Fibroblast of skin of scalp (primary cell): Measurements from ENCODE around the gene INPP5F.
"Not testable (repeated sequence)": the region's sequence is repeated elsewhere in the genome, so short reads cannot be mapped to it uniquely, and the experiment has no call there.

Experiments used
- DNase-seq: peaks from one replicate; pipeline ENCODE4 v3.0.0-alpha.2; 2013

Gene INPP5F

DNA sequence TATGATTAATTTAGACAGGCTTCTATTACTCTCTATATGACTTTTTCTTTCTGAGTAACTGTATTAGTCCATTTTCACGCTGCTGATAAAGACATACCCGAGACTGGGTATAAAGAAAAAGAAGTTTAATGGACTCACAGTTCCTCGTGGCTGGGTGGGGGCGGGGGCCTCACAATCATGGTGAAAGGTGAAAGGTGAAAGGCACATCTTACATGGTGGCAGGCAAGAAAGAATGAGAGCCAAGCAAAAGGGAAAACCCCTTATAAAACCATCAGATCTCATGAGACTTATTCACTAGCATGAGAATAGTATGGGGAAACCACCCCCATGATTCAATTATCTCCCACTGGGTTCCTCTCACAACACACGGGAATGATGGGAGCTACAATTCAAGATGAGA, 18.5 kb upstream of the INPP5F start:
- DNase-seq, result not testable (repeated sequence)

DNA sequence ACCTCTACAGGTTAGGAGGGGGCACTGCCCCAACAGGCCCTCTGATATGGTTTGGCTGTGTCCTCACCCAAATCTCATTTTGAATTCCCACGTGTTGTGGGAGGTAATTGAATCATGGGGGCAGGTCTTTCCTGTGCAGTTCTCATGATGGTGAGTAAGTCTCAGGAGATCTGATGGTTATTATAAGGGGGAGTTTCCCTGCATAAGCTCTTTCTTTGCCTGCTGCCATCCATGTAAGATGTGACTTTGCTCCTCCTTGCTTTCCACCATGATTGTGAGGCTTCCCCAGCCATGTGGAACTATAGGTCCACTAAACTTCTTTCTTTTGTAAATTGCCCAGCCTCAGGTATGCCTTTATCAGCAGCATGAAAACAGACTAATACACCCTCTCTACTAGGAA, 14.9 kb upstream of the INPP5F start:
- DNase-seq, result not testable (repeated sequence)

DNA sequence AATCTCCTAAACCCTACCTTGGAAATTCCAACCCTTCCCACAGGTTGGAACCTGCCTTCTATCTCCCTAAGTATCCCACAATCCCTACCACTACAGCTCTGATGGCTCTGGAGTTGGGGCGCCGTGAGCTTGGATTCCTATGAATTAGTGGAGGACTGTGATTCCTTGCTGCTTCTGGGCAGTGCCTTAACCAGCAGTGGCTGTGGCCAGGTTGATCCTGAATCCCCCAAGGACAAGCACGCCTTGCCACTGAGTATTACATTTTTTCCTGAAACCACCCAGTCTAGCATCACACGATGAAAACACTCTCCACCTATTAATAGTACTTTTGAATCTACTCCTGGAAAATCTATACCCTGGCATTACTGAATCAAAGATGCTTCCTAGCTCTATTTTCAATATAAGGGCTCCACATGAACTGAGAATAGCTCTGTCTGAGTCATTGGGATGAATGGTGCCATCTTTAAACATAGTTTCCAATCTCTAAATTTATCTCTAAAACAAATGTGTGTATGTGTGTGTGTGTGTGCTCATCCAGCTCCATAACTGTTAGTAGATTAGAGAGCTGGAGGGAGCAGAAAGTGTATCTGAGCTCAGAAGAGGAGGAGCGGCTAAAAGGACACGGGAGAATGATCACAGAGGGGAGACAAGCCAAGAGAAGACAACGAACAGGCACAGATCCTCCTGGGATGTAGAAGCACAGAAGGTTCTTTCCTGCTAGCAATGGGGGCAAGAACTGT, 11.9 kb upstream of the INPP5F start:
- DNase-seq, result no peak

DNA sequence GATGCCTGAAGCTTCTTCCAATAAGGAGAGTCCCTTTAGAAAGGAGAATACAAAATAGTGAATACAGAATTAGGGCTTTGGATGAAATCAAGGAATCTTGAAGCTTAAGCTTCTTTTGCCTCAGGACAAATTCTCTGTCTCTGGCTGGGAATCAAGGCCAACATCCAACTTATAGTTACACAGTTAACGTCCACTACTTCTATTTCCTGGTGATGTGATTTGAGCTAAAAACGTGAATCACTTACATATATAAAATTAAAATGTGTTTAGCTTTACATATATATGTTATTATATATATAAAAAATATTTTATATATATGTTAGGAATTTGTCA, 11.4 kb upstream of the INPP5F start:
- no peak for DNase-seq

DNA sequence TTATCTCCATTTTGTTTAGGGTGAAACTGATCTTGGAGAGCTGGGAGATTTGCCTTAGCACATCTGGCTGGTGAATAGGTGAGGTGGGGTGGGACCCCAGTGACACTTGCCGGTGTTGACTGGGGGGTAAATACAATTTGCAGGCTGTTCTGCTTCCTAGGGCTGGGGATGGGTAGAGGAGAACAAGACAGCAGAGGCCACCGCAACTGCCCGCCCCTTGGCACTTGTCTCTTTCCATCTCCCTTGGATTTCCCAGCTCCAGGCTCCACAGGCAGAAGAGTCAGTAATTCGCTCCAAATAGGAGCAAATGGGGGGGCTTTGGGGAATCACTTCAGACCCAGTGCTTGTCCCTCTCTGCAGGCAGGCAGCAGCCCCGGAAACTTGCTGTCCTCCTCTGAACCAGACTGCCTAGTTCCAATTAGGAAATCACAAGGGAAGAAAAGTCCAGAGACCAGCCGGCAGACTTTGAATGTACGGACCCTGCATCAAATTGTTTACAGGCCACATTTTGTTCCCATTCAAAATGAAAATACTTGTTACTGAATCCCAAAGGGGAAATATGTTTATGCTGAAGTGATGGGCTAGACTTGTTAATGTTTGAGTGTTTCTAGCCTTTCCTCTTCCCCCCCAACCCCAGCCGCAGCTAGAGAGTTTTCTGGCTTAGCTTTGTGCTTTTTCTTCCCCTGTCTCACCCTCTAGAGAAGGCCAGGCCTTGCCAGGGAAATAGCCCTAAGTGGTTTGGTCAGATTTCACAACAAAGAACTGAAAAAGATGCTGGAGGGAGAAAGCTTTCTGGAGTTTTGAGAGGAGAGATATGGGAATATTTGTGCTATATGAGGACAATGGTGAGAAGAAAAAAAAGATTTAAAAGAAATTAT, 10.0 kb upstream of the INPP5F start:
- DNase-seq, result no peak

DNA sequence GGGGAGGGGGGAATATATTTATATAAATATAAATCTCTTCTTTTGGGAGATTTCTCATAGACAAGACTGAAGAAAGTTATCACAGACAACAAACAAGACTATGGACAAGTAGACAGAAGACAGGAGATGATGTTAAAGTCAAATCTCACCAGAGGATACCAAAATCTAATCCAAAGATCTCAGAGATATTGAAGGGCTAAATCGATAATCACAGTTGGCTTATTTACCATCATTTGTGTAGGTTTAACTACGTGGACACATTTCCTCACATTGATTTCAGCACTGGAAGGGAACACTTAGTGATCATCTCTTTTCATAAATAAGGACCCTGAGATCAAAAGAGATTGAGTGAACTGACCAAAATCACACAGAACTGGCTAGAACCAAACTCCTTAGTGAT, 2.7 kb upstream of the INPP5F start:
- DNase-seq, result no peak

DNA sequence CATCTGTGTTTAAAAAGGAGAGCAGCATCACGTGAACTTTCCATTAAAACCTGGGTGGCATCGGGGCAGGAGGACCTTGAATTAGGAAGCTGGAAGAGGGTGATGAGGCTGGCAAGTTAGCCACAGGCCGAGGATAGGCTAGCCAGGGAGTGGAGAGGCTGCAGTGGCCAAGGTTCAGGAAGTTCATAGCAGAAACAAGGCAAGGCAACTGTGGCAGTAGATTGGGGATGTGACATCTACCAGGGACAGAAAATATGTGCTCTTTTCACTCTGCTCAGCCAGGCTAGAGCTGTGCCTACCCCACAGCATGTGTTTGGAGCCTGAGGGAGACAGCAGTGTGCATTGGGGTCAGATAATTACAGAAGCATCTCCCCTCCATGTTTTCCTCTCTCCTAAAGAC, 2.2 kb upstream of the INPP5F start:
- DNase-seq, result no peak

DNA sequence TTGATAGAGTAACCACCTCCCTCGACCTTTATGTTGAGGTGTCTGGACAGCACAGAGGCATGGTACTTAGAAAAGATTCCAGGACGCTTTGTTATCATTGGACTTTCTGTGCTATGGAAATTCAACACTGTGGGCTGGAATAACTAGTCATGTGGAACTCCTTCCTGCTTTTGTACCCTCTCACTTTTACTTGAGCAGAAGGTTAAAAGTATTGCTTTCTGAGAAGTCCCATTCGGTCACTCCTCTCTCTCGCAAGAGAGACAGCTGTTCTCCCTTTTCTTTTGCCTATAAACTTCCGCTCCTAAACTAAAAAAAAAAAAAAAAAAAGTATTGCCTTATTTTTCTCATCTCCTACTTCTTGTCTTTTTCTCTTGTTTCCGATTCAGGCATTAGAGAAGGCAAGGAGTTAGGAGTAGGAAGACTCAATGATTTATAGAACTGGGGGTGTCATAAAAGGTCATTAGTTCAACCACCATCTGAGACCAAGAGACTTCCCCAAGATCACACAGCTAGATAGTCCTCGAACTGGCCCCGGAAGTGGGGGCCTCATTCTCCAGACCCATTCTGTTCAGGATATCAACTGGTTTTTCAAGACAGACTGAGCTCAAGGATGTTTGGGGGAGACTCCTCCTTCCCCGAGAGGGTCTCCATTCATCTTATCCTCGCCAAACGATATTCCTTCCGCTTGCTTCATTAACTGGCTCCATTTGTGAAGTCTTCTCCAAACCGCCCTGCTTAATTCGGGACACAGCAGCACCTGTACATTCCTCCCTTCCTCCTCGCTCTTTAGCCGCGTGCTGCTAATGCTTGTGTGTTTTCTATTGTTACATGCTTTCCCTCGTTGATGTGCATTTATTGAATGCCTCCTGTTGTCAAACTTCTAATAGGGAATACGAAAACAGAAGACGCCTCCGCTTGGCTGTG, 995 bp upstream of the INPP5F start:
- DNase-seq, result no peak

DNA sequence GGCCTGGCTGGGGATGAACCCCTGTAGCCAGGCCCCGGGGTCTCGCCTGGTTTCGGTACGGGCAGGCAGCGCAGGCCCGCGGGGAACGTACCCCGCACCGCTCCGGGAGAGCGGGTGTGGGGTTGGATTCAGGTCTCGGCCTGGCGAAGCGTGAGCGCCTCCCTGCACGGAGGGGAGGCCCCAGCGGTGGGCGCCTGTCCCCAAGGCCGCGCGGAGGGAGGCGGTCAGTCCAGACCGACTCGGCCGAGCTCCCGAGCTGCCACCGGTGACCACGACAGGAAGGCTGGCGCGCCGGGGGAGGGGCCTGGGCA, 378 bp upstream of the INPP5F start:
- DNase-seq, result no peak

DNA sequence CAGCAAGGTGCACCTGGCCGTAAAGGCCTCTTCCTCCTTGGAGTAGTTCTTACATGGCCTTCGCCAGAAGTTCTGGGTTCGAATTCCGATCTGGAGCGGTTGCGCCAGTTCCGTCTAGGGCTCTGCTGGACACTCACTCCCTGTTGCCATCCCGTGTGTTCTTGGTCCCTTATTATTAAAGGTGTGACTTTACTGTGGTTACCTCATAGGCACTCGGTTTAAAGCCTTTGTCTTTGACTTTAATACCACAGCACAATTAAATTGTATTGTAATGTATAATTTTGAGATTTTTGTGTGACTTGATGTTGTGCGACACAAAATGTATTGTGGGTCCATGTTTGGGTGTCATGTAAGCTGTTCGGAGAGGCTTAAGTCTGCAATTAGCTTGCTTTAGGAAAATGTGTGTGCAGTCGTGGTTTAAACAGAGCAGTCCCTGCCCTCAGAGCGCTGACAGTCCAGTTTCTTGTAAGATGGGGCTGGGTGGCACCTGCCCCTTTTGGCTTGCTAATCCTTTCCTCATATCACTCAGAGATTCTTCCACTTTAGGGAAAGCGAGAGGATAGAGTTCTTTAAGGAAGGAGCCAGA, 919 bp downstream of the INPP5F start:
- DNase-seq, result no peak

DNA sequence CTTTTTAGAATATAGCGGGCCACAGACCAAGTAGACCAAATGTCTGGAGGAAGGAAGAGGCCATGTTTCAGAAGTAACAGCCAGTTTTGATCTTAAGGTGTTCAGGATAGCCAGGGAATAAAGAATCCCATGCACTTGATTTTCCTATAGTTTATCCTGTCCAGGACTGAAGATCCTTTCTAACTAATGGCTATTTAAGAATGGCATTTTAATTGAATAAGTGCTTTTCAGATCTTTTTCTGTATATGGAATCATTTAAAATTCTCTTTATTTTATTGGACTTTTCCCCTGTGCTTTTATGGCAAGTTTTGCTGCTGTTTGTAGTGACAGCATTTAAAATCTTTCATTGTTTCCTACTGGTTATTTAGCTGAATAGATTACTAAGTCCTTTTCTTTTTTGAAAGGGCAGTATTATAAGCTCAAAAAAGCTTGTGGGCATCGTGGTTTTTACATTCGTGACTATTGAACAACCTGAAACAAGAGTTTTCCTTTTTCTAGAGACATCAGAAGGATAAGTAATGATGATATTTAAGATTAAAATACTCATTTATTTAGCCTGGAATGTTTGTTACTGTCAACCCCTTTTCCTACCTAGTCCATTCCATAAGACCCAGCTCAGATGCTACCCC, 2.4 kb downstream of the INPP5F start:
- no peak for DNase-seq

DNA sequence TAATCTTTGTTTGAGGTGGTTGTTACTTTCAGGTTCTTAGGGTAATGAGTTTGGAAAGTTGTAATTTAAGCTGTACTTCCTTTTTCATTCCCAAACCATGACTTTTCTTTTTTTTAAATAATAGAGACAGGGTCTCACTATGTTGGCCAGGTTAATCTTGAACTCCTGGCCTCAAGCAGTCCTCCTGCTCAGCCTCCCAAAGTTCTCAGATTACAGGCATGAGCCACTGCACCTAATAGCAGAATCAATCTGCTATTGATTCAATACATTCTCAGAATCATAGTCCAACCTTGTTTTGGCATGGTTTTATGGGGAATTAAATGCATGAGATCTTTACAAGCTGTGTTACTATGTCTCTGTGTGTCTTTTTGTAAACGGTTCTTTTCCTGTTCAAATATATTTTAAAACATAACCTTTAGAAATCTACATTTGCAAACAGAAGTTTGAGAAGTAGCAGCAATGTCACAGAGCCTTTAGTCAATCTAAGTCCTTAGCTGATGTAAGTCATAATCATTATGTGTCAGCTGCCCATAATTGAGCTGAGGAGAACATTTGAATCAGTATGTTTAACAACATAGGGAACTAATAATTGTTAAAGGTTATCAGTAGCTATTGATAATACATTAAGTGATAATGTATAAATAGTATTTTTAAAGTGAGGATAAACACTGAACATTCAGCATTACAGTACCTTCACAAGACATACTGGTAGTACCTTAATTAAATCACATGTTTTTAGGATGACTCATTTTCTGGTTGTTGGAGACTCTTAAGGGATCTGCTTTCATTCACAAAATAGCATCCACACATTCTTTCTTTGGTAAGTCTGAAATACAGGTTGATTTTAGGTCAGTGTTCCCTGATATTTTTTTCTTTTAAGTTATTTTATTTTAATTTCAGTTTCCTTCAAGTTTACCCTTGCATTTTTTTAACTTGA, 8.8 kb downstream of the INPP5F start:
- peak; percentile 28 for DNase-seq

DNA sequence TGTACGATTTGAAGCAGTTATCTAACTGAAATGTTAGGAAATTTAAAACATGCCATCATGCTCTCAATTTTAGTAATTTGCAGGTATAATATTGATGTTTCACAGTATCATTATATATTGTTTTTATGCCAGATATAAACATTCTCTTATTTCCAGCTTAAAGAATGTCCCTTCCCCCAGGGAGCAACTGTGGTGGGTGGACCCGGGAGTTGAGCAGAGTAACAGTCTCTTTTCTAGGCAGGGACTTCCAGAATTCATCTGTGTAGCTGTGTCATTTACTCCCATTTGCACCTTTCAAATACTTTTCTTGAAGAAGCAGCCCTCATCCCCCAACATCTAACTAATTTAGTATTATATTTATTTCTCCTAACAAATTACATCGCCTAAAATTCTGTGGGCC, 9.6 kb downstream of the INPP5F start:
- no peak for DNase-seq

DNA sequence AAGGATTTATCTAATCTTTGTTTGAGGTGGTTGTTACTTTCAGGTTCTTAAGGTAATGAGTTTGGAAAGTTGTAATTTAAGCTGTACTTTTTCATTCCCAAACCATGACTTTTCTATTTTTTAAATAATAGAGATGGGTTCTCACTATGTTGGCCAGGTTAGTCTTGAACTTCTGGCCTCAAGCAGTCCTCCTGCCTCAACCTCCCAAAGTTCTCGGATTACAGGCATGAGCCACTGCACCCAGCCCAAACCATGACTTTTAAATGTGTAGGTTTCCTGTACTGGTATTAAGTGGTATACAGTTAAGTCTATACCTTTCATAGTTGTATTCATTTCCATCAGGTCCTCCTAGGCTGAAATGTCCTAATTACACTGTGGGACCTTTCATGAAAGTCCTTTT, 10.4 kb downstream of the INPP5F start:
- no peak for DNase-seq

DNA sequence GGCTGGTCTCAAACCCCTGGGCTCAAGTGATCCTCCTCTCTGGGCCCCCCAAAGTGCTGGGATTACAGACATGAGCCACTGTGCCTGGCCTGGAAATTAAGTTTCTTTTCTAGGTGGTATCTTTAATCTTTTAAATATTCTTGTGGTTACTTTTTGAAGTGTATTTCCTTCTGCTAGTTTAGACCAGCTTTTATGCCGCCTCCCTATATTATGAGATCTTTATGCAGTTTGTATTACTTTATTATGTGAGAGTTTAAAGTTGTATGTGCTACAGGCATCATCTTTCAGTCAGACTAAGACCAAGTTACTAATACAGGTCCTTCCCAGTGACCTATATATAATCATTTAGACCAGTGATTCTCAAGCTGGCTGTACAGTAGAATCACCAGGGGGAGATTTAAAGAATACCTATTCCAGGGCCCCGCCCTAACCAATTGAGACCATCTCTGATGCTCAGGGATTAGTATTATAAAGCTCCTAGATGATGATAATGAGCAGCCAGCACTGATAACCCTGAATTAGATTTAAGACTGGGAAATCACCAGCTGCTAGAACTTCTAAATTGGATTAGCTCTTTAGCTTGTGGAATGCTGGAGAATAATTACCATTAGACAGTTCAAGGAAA, 11.3 kb downstream of the INPP5F start:
- DNase-seq, result no peak

DNA sequence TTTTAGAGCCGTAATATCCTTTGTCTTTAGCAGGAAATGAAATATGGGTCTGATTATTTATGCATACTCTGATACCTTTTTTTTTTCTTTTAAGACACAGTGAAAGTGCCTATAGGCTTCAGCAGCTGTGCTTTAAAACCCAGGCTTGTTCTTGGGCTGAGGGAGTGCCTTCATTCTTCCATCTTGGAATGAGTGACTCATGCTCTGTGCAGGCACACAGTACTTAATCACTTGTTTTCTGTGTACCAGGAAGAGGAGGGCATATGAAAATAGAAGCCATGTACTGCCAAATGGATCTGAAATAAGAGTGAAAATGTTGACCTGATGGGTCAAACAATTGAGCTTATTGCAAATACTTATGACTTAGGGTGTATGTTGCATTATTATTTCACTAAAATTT, 12.0 kb downstream of the INPP5F start:
- peak; percentile 82 for DNase-seq

DNA sequence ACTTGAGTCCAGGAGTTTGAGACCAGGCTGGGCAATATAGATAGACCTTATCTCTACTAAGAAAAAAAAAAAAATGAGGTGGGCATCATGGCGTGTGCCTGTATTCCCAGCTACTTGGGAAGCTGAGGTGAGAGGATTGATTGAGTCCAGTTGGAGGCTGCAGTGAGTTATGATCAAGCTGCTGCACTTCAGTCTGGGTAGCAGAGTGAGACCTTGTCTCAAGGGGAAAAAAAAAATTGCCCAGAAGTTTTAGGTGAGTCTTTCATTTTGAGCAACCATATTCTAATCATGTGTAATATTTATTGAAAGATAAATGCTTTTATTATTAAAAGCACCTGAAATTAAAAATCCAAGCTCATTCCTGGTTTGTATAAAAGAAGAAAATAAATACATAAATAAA, 13.1 kb downstream of the INPP5F start:
- DNase-seq, result no peak

DNA sequence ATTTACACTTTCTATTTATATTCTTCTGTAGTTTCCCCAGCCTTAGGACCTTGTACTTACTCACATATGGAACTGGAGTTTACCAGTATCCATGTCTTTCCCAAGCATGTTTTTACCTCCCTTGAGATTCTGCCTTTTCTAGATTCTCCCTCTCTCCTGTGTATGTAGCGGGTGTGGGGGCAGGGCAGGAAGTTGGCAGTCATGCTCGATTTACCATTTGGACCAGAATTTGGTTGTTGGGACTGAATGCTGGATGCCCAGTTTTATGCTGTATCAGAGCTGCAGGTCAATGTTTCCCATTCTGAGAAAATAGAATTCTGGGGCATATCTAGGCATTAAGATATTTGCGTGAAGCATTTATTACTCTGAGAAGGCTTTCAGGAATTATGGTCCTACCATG, 14.2 kb downstream of the INPP5F start:
- DNase-seq, result no peak

DNA sequence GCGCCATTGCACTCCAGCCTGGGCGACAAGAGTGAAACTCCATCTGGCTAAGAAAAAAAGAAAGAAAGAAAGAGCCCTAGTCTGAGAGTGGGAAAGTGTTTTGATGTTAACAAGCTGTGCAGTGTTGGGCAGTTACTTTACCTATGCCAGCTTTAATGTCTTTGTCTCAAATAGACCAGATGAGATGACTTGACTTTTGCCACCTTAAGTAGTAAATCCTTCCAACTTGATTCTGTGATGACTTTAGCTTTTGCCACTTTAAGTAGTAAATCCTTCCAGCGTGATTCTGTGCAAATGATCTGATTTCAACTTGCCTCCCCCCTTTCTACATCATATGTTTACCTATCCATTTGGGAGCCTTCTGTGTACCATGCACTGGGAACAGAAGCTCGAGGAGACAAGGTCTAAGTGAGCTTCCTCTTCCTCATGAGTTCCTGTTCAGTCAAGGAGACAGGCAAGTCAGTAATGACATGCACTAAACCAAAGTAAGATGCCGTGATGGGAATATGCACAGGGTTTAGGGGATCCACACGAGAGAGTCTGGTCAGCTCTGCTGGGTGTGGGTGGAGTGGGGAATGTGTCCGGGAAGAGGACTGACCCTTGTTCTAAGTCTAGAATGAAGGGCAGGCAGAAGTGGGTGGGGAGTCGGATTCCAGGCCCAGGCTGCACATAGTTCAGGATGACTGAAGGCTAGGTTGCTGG, 17.2 kb downstream of the INPP5F start:
- no peak for DNase-seq

DNA sequence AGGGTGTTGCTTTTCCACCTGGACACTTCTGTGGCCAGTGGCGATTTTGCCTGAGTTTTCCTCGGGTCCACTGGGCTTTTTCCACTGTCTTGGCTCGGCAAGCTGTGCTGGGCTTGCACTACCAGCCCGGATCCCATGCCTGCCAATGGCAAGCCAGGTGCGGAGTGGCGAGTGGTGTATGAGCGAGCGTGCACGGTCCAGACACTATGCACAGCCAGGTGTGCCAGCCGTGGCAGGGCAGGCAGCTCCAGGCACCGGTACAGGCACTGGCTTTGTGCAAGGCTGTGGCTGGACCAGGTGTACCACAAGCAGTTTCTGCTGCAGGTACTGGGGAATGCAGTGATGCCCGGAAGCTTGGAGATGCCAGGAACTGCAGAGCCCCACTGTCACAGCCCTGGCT, 22.1 kb downstream of the INPP5F start:
- no peak for DNase-seq
